Measurements from ENCODE around the gene MYL5. TPM values are rescaled to one million over a fixed set of nuclear protein-coding genes. Genes with fewer than 3 reads are reported as not detected.

Gene MYL5
- total and polyA plus RNA-seq, 10 of the 15 experiments (the other 5 are each of a cell fraction or from before 2014, with no cell fraction given) = 1.2 to 13.8 (median 7.1) TPM

DNA sequence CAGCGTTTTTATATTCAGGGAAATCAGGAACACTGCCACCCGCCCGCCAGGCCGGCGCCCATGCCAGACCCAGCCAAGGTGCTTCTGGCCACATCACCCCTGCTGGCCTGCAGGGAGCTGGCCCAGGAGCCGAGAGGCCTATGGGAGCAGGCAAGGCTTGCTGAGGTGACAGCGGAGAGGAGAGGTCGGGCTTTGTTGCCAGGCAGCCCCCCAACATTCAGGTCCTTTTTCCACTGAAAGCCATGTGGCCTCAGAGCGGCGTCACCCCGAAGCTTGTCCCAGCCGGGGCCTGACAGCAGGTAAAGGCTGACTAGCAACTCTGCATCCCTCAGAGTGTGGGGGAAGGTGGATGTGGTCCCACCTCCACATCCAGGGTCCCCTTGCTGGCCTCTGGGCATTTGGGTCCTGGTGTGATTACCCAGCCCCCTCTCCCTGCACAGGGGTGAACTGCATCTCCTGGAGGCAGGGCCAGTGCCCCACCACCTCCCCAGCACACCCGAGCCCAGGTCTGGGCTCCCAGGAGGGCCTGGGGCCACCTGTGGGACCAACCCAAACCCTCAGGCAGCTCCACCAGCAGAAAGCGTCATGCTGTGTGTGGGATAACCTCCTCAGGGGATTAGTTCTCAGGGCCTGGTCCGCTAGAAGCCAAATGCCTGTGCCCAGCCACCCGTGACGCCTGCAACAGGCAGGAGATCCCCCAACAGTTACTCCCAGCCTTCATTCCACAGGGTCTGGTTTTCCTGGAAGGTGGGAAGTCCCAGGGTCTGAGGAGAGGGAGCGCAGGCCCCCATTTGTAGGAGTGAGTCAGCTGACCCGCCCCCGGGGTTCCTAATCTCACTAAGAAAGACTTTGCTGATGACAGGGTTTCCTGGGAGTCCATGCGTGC, 49.4 kb upstream of the MYL5 start, which contains the start of gene PDE6B:
TSS of gene PDE6B (plus strand) at position 869 of the 886 bp plus-strand sequence. CDS start 54 bp downstream, outside the sequence.
- in situ Hi-C loops (cut with MboI) (no loop called here), intact Hi-C loops (cut with micrococcal nuclease; ENCODE audit: unreplicated experiment) (no loop called here)
- no peaks in the 10 kb centered on the region for H3K79me2 ChIP-seq (ENCODE audit: control insufficient read depth, insufficient read depth, low read length)
- ATAC-seq (no peak), FAIRE-seq (no peak), DNase-seq (ENCODE audit: low read depth, low spot score) (no peak)
- no peaks in the 10 kb centered on the region; the same call in 1 of the 3 replicates for H3K9me3 ChIP-seq (replicated peaks; ENCODE audit: control insufficient read depth, insufficient read depth, low read length)
- ChIA-PET POLR2A (no interaction called here), SMC1A (ENCODE audit: uncharacterized antibody, unreplicated experiment) (no interaction called here), RAD21 (ENCODE audit: unreplicated experiment) (no interaction called here), CTCF (no interaction called here)
- TF ChIP-seq, protein P1, sequence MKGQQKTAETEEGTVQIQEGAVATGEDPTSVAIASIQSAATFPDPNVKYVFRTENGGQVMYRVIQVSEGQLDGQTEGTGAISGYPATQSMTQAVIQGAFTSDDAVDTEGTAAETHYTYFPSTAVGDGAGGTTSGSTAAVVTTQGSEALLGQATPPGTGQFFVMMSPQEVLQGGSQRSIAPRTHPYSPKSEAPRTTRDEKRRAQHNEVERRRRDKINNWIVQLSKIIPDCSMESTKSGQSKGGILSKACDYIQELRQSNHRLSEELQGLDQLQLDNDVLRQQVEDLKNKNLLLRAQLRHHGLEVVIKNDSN (IDR thresholded peaks at IDR 0.05; ENCODE audit: borderline replicate concordance, extremely low read length, insufficient read depth, low read depth, low read length) = no peak
- TF ChIP-seq ASH2L (IDR thresholded peaks at IDR 0.05; ENCODE audit: borderline replicate concordance, low read depth) = no peak
- peak; percentile 88 for TF ChIP-seq PAX5 (IDR thresholded peaks at IDR 0.05; ENCODE audit: borderline replicate concordance, low read depth, low read length)
- TF ChIP-seq CREB1 (IDR thresholded peaks at IDR 0.05; ENCODE audit: low read depth) = no peak
- TF ChIP-seq, protein P2, sequence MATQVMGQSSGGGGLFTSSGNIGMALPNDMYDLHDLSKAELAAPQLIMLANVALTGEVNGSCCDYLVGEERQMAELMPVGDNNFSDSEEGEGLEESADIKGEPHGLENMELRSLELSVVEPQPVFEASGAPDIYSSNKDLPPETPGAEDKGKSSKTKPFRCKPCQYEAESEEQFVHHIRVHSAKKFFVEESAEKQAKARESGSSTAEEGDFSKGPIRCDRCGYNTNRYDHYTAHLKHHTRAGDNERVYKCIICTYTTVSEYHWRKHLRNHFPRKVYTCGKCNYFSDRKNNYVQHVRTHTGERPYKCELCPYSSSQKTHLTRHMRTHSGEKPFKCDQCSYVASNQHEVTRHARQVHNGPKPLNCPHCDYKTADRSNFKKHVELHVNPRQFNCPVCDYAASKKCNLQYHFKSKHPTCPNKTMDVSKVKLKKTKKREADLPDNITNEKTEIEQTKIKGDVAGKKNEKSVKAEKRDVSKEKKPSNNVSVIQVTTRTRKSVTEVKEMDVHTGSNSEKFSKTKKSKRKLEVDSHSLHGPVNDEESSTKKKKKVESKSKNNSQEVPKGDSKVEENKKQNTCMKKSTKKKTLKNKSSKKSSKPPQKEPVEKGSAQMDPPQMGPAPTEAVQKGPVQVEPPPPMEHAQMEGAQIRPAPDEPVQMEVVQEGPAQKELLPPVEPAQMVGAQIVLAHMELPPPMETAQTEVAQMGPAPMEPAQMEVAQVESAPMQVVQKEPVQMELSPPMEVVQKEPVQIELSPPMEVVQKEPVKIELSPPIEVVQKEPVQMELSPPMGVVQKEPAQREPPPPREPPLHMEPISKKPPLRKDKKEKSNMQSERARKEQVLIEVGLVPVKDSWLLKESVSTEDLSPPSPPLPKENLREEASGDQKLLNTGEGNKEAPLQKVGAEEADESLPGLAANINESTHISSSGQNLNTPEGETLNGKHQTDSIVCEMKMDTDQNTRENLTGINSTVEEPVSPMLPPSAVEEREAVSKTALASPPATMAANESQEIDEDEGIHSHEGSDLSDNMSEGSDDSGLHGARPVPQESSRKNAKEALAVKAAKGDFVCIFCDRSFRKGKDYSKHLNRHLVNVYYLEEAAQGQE (IDR thresholded peaks at IDR 0.05; ENCODE audit: low read depth, low read length) = no peak
- TF ChIP-seq, protein P3, sequence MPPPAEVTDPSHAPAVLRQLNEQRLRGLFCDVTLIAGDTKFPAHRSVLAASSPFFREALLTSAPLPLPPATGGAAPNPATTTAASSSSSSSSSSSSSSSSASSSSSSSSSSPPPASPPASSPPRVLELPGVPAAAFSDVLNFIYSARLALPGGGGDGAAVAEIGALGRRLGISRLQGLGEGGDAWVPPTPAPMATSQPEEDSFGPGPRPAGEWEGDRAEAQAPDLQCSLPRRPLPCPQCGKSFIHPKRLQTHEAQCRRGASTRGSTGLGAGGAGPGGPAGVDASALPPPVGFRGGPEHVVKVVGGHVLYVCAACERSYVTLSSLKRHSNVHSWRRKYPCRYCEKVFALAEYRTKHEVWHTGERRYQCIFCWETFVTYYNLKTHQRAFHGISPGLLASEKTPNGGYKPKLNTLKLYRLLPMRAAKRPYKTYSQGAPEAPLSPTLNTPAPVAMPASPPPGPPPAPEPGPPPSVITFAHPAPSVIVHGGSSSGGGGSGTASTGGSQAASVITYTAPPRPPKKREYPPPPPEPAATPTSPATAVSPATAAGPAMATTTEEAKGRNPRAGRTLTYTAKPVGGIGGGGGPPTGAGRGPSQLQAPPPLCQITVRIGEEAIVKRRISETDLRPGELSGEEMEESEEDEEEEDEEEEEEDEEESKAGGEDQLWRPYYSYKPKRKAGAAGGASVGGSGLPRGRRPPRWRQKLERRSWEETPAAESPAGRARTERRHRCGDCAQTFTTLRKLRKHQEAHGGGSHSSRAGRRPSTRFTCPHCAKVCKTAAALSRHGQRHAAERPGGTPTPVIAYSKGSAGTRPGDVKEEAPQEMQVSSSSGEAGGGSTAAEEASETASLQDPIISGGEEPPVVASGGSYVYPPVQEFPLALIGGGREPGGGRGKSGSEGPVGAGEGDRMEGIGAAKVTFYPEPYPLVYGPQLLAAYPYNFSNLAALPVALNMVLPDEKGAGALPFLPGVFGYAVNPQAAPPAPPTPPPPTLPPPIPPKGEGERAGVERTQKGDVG (CRISPR knock-in tag; IDR thresholded peaks at IDR 0.05) = no peak
- TF ChIP-seq SRF (IDR thresholded peaks at IDR 0.05; ENCODE audit: low read depth in 2 of 2, low read length in 2 of 2) = no peak
- TF ChIP-seq SMAD5 (IDR thresholded peaks at IDR 0.05; ENCODE audit: low read depth) = no peak
- TF ChIP-seq MTA2 (IDR thresholded peaks at IDR 0.05; ENCODE audit: low read depth) = no peak
- no peak for TF ChIP-seq SIX5 (IDR thresholded peaks at IDR 0.05; ENCODE audit: low read depth, low read length, severe bottlenecking)
- no peak for TF ChIP-seq MTA3 (IDR thresholded peaks at IDR 0.05; ENCODE audit: borderline replicate concordance, low read length)
- TF ChIP-seq PML (IDR thresholded peaks at IDR 0.05; ENCODE audit: low read length) = no peak
- 0 out of 2 replicates have a peak, but pooled peaks have one; percentile 17 for TF ChIP-seq IKZF1 (conservative IDR thresholded peaks at IDR 0.05)
- H3K36me3 ChIP-seq (ENCODE audit: control insufficient read depth in 2 of 2, insufficient read depth in 2 of 2, low read length in 1 of 2) = no peaks in the 10 kb centered on the region
- no TSS peak for BruUV-seq (replicated peaks)
- no peak within 1 kb of the TSS for H2AFZ ChIP-seq (ENCODE audit: control insufficient read depth, low read depth, low read length)
- no peaks in the 10 kb centered on the region for H3K4me1 ChIP-seq (ENCODE audit: control insufficient read depth, insufficient read depth, low read length)
- 47% methylated on average over 20 of the region's 21 CpGs for WGBS (ENCODE audit: insufficient coverage, insufficient replicate concordance, low lambda C conversion rate, missing lambda C conversion rate)
- H3K4me2 ChIP-seq (ENCODE audit: control insufficient read depth, insufficient read depth) = no peak within 1 kb of the TSS
- no peak within 1 kb of the TSS for H3K27ac ChIP-seq (ENCODE audit: control insufficient read depth, insufficient read depth)
- no peak within 1 kb of the TSS for H3K9ac ChIP-seq (ENCODE audit: control insufficient read depth, insufficient read depth, low read length)
- no peaks in the 10 kb centered on the region for H3K27me3 ChIP-seq (replicated peaks in 1 of 2; ENCODE audit: control insufficient read depth in 2 of 2, insufficient read depth in 2 of 2, low read length in 1 of 2)
- H3K4me3 ChIP-seq = no peak within 1 kb of the TSS
- no peaks in the 10 kb centered on the region for H4K20me1 ChIP-seq (ENCODE audit: control insufficient read depth, insufficient read depth)

All from GM12878 (cell line).